C4-2B (cell line): ENCODE results near the gene SLC17A5.

Source experiments
- CTCF ChIP-seq: fragments of 450-650 bp; conservative IDR thresholded peaks from 2 replicates; pipeline ENCODE4 v1.5.1; 2017; ENCODE audit warnings: mild to moderate bottlenecking
- ZFX ChIP-seq: fragments of 450-650 bp; IDR thresholded peaks from 2 replicates; pipeline ENCODE4 v1.6.1; 2017

- TF ChIP-seq CTCF (no peak), ZFX (no peak)
These were observed at the start of gene SLC17A5 for GRCh38 chr6:73653571-73654424.
